ENCODE data around the gene FAM161A. TPM values are rescaled to one million over a fixed set of nuclear protein-coding genes. Genes with fewer than 3 reads are reported as not detected.
"Not testable (repeated sequence)": the region's sequence is repeated elsewhere in the genome, so short reads cannot be mapped to it uniquely, and the experiment has no call there.

FAM161A gene
- total RNA-seq, 1 donor from 2014 or later, result 12.3 TPM

DNA sequence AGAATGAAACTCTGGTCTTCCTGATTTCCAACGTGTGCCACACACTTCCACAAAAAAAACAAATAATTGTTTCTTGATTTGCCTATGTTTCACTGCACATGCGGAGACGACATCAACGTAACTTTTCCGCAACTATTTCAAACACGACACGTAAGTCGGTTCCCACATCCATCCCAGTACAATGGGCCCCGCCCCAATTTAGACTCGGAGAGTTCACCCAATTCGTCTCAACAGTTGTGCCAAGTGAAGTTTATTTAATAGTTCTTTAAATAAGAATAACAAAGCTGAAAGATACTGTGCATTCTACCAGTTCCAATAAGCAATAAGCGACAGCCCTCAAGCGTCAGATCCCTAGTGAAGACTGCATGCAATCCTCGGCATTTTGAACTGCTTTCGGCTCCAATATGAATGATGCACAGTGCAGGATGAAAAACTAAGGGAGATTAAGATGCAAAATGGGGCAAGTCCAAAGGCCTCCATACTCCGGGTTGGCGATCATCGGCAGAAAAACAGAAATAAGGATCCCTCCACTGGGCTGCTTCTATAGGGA is 33.9 kb upstream of the FAM161A start:
- peak overlapping the region; percentile 99 for H3K27ac Mint-ChIP-seq
- peaks cover 25% of the 10 kb centered on the region for H3K4me1 Mint-ChIP-seq (ENCODE audit: unreplicated experiment)
- H3K9me3 Mint-ChIP-seq, result no peaks in the 10 kb centered on the region
- TF ChIP-seq, protein P1, sequence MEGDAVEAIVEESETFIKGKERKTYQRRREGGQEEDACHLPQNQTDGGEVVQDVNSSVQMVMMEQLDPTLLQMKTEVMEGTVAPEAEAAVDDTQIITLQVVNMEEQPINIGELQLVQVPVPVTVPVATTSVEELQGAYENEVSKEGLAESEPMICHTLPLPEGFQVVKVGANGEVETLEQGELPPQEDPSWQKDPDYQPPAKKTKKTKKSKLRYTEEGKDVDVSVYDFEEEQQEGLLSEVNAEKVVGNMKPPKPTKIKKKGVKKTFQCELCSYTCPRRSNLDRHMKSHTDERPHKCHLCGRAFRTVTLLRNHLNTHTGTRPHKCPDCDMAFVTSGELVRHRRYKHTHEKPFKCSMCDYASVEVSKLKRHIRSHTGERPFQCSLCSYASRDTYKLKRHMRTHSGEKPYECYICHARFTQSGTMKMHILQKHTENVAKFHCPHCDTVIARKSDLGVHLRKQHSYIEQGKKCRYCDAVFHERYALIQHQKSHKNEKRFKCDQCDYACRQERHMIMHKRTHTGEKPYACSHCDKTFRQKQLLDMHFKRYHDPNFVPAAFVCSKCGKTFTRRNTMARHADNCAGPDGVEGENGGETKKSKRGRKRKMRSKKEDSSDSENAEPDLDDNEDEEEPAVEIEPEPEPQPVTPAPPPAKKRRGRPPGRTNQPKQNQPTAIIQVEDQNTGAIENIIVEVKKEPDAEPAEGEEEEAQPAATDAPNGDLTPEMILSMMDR (conservative IDR thresholded peaks at IDR 0.05), result no peak
- no peaks in the 10 kb centered on the region for H3K27me3 Mint-ChIP-seq
- peaks cover 12% of the 10 kb centered on the region for H3K36me3 Mint-ChIP-seq
- DNase-seq (ENCODE audit: extremely low spot score, unreplicated experiment), result no peak
- H3K4me3 Mint-ChIP-seq, result peak overlapping the region; percentile 99

DNA sequence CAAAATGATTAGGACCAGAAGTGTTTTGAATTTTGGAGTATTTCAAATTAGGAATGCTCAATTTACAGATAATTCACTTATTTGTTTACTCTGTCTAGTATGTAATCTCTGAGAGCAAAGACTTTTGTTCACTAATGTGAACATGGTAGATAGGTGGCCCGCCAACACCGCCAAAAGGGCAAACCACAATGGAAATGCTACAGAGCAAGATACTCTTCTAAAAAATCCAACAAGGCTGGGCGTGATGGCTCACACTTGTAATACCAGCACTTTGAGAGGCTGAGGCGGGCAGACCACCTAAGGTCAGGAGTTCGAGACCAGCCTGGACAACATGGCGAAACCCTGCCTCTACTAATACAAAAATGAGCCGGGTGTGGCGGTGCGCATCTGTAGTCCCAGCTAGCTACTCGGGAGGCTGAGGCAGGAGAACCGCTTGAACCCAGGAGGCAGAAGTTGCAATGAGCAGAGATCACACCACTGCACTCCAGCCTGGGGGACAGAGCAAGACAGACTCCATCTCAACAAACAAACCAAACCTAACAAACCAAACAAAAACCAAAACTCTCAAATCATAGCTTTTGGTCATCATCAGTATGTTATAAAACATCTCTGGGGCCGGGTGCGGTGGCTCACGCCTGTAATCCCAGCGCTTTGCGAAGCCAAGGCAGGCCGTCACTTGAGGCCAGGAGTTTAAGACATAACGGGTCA is 32.2 kb upstream of the FAM161A start:
- peak overlapping the region; percentile 99 for H3K4me3 Mint-ChIP-seq
- no peak for DNase-seq (ENCODE audit: extremely low spot score, unreplicated experiment)
- H3K9me3 Mint-ChIP-seq, result no peaks in the 10 kb centered on the region
- H3K36me3 Mint-ChIP-seq, result peaks cover 12% of the 10 kb centered on the region
- H3K27me3 Mint-ChIP-seq, result no peaks in the 10 kb centered on the region
- H3K27ac Mint-ChIP-seq, result no peak overlapping the region
- TF ChIP-seq, protein P1 (conservative IDR thresholded peaks at IDR 0.05), result no peak
- H3K4me1 Mint-ChIP-seq (ENCODE audit: unreplicated experiment), result peaks cover 24% of the 10 kb centered on the region

DNA sequence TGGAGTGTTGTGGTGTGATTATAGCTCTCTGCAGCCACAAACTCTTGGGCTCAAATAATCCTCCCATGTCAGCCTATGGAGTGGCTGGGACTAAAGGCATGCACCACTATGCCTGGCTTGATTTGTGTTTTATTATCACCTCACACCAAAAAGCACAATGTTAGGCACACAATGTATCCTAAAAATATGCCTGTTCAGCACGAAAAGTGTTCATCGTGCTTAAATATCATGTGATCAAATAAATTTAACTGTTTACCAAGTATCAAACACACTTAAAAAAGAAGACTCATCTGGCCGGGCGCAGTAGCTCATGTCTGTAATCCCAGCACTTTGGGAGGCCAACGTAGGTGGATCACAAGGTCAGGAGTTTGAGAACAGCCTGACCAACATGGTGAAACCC is 29.0 kb upstream of the FAM161A start:
- H3K4me1 Mint-ChIP-seq (ENCODE audit: unreplicated experiment), result peaks cover 15% of the 10 kb centered on the region
- H3K4me3 Mint-ChIP-seq, result no peak overlapping the region
- TF ChIP-seq, protein P1 (conservative IDR thresholded peaks at IDR 0.05), result no peak
- no peak overlapping the region for H3K27ac Mint-ChIP-seq
- no peaks in the 10 kb centered on the region for H3K27me3 Mint-ChIP-seq
- peaks cover 11% of the 10 kb centered on the region for H3K36me3 Mint-ChIP-seq
- no peaks in the 10 kb centered on the region for H3K9me3 Mint-ChIP-seq
- no peak for DNase-seq (ENCODE audit: extremely low spot score, unreplicated experiment)

DNA sequence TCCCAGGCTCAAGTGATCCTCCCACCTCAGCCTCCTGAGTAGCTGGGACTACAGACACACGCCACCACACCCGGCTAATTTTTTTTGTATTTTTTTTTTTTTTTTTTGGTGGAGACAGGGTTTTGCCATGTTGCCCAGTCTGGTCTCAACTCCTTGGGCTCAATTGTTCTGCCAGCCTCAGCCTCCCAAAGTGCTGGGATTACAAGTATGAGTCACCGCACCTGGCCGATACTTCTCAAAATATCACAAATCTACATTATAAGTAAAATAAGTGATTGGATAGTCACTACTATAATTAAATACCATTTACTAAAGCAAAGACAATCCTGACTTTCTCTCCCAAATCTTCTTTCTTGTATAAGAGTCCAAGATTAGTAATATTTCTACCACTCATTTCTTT is 25.5 kb upstream of the FAM161A start:
- H3K36me3 Mint-ChIP-seq, result peaks cover 14% of the 10 kb centered on the region

DNA sequence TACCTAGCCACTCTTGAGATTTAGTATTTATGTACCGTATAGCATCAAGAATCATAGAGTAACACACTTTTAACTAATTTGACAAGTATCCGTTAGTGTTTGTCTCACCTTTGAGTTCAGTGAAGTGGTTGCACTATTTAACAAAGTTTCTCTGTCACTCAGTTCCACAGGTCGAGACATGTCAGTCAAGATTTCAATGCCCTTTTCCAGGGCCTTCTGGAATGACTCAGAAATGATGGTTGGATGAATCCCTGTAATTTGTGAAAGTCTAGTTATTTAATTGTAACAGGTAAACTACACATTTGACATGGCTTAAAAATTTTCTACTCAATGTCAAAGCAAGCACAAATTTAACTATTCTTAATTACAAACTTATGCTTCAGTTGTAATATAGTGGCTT is 24.9 kb upstream of the FAM161A start:
- no peak for DNase-seq (ENCODE audit: extremely low spot score, unreplicated experiment)
- no peaks in the 10 kb centered on the region for H3K9me3 Mint-ChIP-seq
- no peak overlapping the region for H3K27ac Mint-ChIP-seq
- H3K4me1 Mint-ChIP-seq (ENCODE audit: unreplicated experiment), result no peaks in the 10 kb centered on the region
- TF ChIP-seq, protein P1 (conservative IDR thresholded peaks at IDR 0.05), result no peak
- peaks cover 17% of the 10 kb centered on the region for H3K36me3 Mint-ChIP-seq
- H3K27me3 Mint-ChIP-seq, result no peaks in the 10 kb centered on the region
- H3K4me3 Mint-ChIP-seq, result no peak overlapping the region

More for the DNA sequence above, 25.5 kb upstream of the FAM161A start:
- not testable (repeated sequence) for H3K27me3 Mint-ChIP-seq; H3K4me3 Mint-ChIP-seq; H3K9me3 Mint-ChIP-seq; H3K27ac Mint-ChIP-seq; DNase-seq (ENCODE audit: extremely low spot score, unreplicated experiment); H3K4me1 Mint-ChIP-seq (ENCODE audit: unreplicated experiment)

DNA sequence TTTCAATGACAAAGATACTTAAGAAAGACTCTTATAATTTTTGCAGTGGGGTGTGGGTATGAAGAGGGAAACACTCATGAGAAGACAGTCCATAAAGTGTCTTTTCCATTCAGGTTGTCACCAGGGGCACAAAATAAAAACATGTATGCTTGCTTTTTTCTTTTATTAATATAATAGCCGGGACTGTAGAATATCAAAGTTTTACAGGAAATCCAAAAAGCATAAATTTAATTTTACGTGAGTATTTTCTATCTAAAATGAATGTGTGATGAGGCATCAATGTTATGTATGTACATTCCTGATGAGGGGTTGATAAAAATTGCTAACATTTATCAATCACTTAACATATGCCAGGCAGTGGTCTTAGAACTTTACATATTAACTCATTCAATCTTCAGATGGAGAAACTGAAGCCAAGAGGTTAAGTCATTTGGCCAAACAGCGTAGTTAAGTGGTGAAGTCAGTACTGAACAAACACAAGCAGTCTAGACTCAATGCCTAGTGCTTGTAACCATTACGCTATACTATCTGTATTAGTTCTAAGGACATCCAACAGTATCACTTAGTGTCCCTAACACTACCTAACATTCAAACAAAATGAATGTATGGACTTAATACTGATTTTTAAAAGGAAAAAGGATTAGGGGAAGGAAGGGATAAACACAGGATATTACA is 23.8 kb upstream of the FAM161A start:
- no peaks in the 10 kb centered on the region for H3K27me3 Mint-ChIP-seq
- no peak overlapping the region for H3K4me3 Mint-ChIP-seq
- DNase-seq (ENCODE audit: extremely low spot score, unreplicated experiment), result no peak
- H3K27ac Mint-ChIP-seq, result no peak overlapping the region
- H3K9me3 Mint-ChIP-seq, result no peaks in the 10 kb centered on the region
- TF ChIP-seq, protein P1 (conservative IDR thresholded peaks at IDR 0.05), result no peak
- no peaks in the 10 kb centered on the region for H3K4me1 Mint-ChIP-seq (ENCODE audit: unreplicated experiment)
- H3K36me3 Mint-ChIP-seq, result peaks cover 22% of the 10 kb centered on the region
